ENCODE data around the gene TSPO.

TSPO gene

GRCh38 chr22:43203471-43203981 is 52.2 kb downstream of the TSPO start:
- DNase-seq: no peak

- no peak for DNase-seq
Observed at GRCh38 chr22:43205261-43205691, 53.9 kb downstream of the TSPO start.

GRCh38 chr22:43205748-43206508 is 54.6 kb downstream of the TSPO start:
- DNase-seq: no peak

- DNase-seq: no peak
Observed at GRCh38 chr22:43206509-43207161, 55.3 kb downstream of the TSPO start.

GRCh38 chr22:43207386-43207785 is 56.0 kb downstream of the TSPO start:
- DNase-seq: no peak

- DNase-seq: no peak
Observed at GRCh38 chr22:43207849-43208702, 56.7 kb downstream of the TSPO start.

GRCh38 chr22:43208703-43209522 is 57.6 kb downstream of the TSPO start:
- DNase-seq: no peak

GRCh38 chr22:43209523-43209890 is 58.1 kb downstream of the TSPO start:
- no peak for DNase-seq

- DNase-seq: no peak
Observed at GRCh38 chr22:43209971-43210370, 58.6 kb downstream of the TSPO start.

GRCh38 chr22:43210631-43211515 is 59.5 kb downstream of the TSPO start:
- no peak for DNase-seq

GRCh38 chr22:43211941-43212433 is 60.6 kb downstream of the TSPO start:
- no peak for DNase-seq

GRCh38 chr22:43212434-43212952 is 61.1 kb downstream of the TSPO start:
- DNase-seq: no peak
